GM12874 (cell line): ENCODE measurements around the gene DNAH9.

Experiments used
- TF ChIP-seq, protein P1 (sequence below): IDR thresholded peaks from 2 replicates; pipeline ENCODE4 v1.5.1; 2011; ENCODE audit warnings: low read depth, mild to moderate bottlenecking, control low read depth, low read length, moderate library complexity; ENCODE audit not compliant: insufficient read depth

The DNAH9 gene

DNA sequence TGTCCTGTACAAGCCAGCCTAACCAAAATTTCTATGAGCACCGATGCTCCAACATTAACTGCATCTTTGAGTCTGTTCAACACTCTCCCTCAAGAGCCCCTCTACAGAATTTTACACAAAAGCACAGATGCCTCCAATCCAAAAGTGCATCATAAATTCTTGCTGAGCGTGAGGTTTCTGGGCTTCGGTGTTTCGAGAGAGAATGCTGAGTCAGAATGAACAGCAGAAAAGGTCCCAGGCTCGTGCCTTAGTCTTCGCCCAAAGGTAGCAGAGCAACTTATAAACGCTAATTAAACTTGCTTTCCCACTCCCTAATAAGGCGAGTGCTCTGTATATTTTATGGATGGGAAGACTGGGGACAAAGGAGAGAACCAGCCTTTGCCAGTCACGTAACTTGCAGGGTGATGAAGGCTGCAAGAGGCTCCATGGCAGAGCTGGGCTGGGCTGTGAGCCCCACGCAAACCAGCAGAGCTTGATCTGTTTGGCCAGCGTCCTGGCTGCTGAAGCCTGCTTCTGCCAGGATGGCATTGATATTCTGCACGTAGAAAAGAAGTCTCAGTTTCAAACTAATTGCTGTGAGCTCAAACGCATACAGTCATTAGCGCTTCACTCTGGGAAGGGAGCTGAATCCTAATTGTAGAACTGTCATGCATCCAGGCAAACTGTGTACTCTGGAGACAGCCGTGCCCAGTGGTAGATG is 138.5 kb downstream of the DNAH9 start:
- TF ChIP-seq, protein P1, sequence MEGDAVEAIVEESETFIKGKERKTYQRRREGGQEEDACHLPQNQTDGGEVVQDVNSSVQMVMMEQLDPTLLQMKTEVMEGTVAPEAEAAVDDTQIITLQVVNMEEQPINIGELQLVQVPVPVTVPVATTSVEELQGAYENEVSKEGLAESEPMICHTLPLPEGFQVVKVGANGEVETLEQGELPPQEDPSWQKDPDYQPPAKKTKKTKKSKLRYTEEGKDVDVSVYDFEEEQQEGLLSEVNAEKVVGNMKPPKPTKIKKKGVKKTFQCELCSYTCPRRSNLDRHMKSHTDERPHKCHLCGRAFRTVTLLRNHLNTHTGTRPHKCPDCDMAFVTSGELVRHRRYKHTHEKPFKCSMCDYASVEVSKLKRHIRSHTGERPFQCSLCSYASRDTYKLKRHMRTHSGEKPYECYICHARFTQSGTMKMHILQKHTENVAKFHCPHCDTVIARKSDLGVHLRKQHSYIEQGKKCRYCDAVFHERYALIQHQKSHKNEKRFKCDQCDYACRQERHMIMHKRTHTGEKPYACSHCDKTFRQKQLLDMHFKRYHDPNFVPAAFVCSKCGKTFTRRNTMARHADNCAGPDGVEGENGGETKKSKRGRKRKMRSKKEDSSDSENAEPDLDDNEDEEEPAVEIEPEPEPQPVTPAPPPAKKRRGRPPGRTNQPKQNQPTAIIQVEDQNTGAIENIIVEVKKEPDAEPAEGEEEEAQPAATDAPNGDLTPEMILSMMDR = no peak

DNA sequence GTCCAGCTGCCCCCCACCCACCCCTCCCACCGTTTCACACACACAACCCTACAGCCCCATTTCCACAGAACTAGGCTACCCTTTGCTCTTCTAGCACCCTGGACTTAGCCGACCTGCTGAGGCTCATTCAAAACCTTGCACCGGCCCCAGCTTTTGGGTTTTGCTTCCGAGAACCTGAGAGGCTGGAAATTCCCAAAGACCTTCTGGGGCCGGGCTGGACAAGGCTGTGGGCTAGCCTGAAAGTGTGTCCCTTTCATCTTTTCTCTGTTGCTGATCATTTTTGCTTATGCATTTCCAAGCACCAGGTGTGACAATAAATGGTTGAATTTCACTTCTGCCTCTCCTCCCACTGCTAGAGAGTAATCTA is 139.0 kb downstream of the DNAH9 start:
- TF ChIP-seq, protein P1 = no peak

- TF ChIP-seq, protein P1 = no peak
Observed at GRCh38 chr17:11738151-11738550, 139.9 kb downstream of the DNAH9 start.

- TF ChIP-seq, protein P1 = no peak
Observed at GRCh38 chr17:11739351-11739750, 141.1 kb downstream of the DNAH9 start.

GRCh38 chr17:11739848-11740247 is 141.6 kb downstream of the DNAH9 start:
- TF ChIP-seq, protein P1 = no peak

- TF ChIP-seq, protein P1 = no peak
Observed at GRCh38 chr17:11742886-11743285, 144.6 kb downstream of the DNAH9 start.

DNA sequence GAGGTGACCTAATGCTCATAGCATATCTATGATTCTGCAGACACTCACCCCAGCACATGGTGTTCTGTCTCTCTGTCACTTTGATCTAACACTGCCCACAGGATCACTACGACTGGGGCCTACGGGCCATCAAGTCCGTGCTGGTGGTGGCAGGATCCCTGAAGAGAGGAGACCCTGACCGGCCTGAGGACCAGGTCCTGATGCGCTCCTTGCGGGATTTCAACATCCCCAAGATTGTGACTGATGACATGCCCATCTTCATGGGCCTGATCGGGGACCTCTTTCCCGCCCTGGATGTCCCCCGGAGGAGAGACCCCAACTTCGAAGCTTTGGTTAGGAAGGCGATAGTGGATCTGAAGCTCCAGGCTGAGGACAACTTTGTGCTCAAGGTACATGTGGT is 146.4 kb downstream of the DNAH9 start:
- TF ChIP-seq, protein P1 = no peak

DNA sequence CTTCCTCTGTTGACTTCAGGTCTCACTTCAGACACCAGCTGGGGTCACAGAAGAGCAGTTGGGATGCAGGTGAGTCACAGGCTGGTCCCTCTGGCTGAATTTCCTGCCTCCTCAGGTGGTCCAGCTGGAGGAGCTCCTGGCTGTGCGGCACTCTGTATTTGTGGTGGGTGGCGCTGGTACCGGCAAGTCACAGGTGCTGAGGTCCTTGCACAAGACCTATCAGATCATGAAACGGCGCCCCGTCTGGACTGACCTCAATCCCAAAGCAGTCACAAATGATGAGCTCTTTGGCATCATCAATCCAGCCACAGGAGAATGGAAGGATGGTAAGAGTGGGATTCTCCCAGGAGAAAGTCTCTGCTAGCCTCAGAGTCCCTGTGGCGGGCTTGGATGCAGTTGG is 149.2 kb downstream of the DNAH9 start:
- TF ChIP-seq, protein P1 = no peak
